HG02970 (cell line): Measurements from ENCODE around the gene CACNA1A.
"Not testable (repeated sequence)": the region's sequence is repeated elsewhere in the genome, so short reads cannot be mapped to it uniquely, and the experiment has no call there.

Source experiments
- ATAC-seq: cut with Tn5 transposase; IDR thresholded peaks from one replicate; pipeline ENCODE4 v1.9.1; 2021; ENCODE audit warnings: mild to moderate bottlenecking, moderate library complexity, moderate number of reproducible peaks; ENCODE audit not compliant: unreplicated experiment, low FRiP score

Gene CACNA1A

GRCh38 chr19:13506471-13506820 is at the start of gene CACNA1A:
Gene CACNA1A, minus strand, starts transcription at chr19:13506479. Its CDS starts 255 bp downstream, at chr19:13506224.
- no peak for ATAC-seq

- no peak for ATAC-seq
These were observed 48.4 kb upstream of the CACNA1A start for GRCh38 chr19:13554506-13555240.

- no peak for ATAC-seq
These were observed 47.7 kb upstream of the CACNA1A start for GRCh38 chr19:13553880-13554400.

- ATAC-seq: no peak
These were observed 41.9 kb upstream of the CACNA1A start for GRCh38 chr19:13548131-13548530.

- no peak for ATAC-seq
These were observed 40.8 kb upstream of the CACNA1A start for GRCh38 chr19:13547102-13547501.

GRCh38 chr19:13544423-13544822 is 38.1 kb upstream of the CACNA1A start:
- no peak for ATAC-seq

- no peak for ATAC-seq
These were observed 35.3 kb upstream of the CACNA1A start for GRCh38 chr19:13541554-13541953.

- ATAC-seq: no peak
These were observed 33.1 kb upstream of the CACNA1A start for GRCh38 chr19:13539332-13539731.

- no peak for ATAC-seq
These were observed 32.4 kb upstream of the CACNA1A start for GRCh38 chr19:13538601-13539253.

GRCh38 chr19:13537454-13537853 is 31.2 kb upstream of the CACNA1A start:
- no peak for ATAC-seq

GRCh38 chr19:13530720-13531119 is 24.4 kb upstream of the CACNA1A start:
- ATAC-seq: no peak

GRCh38 chr19:13529721-13530120 is 23.4 kb upstream of the CACNA1A start:
- ATAC-seq: not testable (repeated sequence)

GRCh38 chr19:13526552-13526951 is 20.3 kb upstream of the CACNA1A start:
- ATAC-seq: no peak

- no peak for ATAC-seq
These were observed 14.8 kb upstream of the CACNA1A start for GRCh38 chr19:13521066-13521465.

- ATAC-seq: no peak
These were observed 5.7 kb upstream of the CACNA1A start for GRCh38 chr19:13511947-13512346.

GRCh38 chr19:13507053-13507611 is 853 bp upstream of the CACNA1A start:
- ATAC-seq: no peak

GRCh38 chr19:13505761-13506470 is 363 bp downstream of the CACNA1A start:
- no peak for ATAC-seq

GRCh38 chr19:13505164-13505695 is 1.0 kb downstream of the CACNA1A start:
- ATAC-seq: no peak

GRCh38 chr19:13503570-13504235 is 2.6 kb downstream of the CACNA1A start:
- ATAC-seq: no peak

- ATAC-seq: no peak
These were observed 4.0 kb downstream of the CACNA1A start for GRCh38 chr19:13502231-13502630.
